Brain pericyte (primary cell): ENCODE data around the gene DCAF17.
A peak's percentile ranks its signal among the peaks of the same experiment; 100 is the strongest.

ENCODE experiments used
- DNase-seq: peaks from one replicate; pipeline ENCODE4 v3.0.0-alpha.2; 2012; ENCODE audit warnings: low read depth, low spot score

The DCAF17 gene, protein sequence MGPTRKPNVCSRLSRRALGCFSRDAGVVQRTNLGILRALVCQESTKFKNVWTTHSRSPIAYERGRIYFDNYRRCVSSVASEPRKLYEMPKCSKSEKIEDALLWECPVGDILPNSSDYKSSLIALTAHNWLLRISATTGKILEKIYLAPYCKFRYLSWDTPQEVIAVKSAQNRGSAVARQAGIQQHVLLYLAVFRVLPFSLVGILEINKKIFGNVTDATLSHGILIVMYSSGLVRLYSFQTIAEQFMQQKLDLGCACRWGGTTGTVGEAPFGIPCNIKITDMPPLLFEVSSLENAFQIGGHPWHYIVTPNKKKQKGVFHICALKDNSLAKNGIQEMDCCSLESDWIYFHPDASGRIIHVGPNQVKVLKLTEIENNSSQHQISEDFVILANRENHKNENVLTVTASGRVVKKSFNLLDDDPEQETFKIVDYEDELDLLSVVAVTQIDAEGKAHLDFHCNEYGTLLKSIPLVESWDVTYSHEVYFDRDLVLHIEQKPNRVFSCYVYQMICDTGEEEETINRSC

GRCh38 chr2:171434013-171434989, at the start of gene DCAF17:
Gene DCAF17 (plus strand): TSS chr2:171434226. CDS start chr2:171434578, 352 bp downstream.
- peak; percentile 84 for DNase-seq

DNA sequence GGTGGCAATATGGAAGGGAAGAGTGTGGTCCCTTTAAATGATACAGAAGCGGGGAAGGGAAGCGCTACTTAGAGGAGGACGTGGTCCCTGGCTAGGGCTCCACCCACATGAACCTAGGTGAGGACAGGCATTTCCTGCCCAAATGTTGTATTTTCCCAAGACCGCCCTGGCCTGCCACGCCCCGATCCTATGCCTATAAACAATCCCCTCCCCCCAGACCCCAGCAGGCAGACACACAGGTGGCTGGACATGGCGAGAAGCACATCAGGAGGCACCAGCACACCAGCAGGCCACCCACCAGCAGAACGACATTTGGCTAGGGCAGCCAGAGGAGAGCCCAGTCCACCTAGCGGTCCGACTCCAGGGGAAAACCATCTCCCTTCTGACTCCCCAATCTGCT, 47.4 kb upstream of the DCAF17 start:
- DNase-seq: no peak

DNA sequence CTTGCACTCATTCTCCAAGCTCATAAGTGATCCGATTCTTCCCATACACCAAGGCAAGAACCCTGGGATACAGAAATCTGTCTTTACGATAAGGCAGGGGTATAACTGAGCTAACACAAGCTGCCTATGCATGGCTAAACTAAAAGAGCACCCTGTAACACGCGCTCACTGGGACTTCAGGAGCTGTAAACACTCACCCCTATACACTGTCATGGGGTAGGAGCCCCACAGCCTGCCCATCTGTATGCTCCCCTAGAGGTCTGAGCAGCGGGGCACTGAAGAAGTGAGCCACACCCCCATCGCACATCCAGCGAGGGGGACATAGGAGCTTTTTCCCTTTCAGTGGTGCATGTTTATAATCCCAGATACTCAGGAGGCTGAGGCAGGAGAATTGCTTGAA, 47.0 kb upstream of the DCAF17 start:
- no peak for DNase-seq

DNA sequence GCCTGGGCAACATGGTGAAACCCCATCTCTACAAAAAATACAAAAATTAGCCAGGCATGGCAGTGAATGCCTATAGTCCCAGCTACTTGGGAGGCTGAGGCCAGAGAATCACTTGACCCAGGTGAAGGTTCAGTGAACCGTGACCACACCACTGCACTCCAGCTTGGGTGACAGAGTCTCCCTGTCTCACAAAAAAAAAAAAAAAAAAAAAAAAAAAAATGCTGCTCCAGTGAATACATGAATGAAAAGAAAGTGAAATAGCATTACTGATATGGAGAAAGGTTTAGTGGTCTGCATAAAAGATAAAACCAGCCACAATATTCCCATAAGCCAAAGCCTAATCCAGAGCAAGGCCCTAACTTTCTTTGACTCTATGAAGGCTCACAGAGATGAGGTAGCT, 44.7 kb upstream of the DCAF17 start:
- DNase-seq: no peak

- no peak for DNase-seq
Measured at GRCh38 chr2:171389780-171390179, 44.2 kb upstream of the DCAF17 start.

GRCh38 chr2:171390941-171391516, 43.0 kb upstream of the DCAF17 start:
- DNase-seq: peak; percentile 17

DNA sequence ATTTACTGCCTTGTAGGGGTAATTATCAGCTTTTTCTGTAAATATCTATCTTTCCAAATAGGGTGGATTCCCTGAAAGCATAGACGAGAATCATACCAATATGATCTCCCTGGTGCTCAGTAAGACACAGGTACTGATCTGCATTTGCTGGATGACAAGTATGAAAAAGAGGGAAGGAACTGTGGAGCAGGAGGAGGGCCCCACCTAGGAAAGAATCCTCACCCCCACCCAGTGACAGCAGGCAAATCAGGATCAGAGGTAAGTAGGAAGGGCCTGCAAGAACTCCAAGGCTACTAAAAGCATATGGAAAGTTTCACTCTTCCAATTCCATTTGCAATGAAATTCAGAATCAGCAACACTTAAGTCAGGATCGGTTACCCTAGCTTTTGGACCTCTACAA, 42.5 kb upstream of the DCAF17 start:
- no peak for DNase-seq

DNA sequence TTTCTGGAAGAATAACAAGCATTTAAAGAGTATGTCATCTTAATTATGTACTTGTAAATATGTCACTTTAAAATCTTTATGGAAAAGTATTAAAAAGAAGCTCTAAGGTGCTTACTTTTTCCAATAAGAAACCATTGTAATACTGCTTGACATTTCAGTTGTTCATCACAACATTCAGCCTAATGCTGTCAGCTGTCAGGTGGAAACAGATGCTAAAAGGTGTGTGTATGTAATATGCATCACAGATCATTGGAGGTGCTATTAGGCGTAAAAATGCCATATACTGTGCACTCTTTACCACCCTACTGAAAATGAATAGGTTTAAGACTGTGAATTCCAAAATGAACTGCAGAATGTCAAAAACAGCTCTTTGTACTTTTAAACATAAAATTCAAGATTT, 40.5 kb upstream of the DCAF17 start:
- DNase-seq: no peak

DNA sequence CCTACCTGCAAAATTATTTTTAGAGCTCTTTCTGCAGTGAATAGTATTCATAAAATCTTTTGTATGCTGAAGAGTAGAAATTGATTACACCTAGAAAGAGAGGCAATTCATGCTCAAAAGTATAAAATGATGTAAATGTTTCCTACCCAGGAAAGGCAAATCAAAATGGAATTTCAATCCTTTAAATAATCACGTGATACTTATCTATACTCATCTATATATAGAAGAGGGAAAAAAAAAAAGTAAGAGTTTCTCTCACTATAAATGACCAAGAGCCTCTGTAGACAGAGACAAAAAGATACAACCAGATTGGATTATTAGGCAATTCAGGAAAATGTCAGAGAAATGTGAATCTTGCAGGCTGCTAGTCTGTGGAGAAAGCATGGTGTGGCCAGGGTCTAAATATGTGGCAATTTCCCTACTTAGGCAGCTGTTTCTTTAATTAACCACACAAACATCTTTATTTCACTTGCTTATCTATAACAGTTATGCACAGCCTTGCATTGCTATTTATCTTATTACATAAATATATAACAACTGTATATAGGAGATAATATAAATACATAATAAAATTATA, 39.8 kb upstream of the DCAF17 start:
- no peak for DNase-seq

- no peak for DNase-seq
Measured at GRCh38 chr2:171399292-171399691, 34.7 kb upstream of the DCAF17 start.

GRCh38 chr2:171400395-171400794, 33.6 kb upstream of the DCAF17 start:
- DNase-seq: no peak

DNA sequence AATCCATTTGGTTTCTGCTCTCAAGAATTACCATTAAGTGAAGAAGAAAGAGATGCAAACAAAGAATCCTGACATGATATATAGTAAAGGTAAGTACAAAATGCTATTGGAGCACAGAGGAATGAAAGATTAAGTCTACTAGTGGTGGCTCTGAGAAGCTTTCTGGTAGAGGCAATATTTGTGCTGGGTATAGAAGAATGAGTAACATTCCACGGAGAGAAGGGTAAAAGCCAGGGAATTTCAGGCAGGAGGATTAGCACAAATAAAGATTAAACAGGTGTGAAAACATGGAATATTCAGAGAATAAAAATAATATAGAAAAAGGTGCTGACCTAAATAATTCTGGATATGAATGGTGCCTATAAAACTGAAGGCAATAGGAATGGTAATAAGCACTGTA, 32.1 kb upstream of the DCAF17 start:
- no peak for DNase-seq

DNA sequence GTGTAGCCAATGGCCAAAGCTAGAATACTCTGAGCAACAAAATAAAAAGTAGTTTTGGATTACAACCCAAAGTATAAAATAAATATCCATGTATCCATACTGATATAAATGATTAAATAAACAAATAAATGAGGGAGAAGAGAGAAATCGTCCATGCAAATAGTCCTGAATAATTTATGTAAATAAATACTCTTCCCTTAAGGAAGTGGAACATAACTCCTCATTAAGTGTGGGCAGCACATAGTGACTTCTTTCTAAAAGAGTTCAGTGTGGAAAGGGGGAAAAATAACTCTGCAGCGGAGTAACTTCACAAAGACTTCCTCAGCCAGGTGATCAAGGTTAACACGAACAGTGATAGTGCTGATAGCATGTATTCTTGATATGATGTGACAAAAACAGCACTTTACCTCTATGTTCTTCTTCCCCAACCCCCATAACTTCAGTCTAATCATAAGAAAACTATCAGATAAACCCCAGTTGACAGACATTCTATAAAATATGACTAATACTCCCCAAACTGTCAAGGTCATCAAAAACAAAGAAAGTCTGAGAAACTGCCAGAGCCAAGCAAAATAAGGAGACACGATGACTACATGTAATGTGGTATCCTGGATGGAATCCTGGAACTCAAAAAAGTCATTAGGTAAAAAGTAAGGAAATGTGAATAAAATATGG, 31.0 kb upstream of the DCAF17 start:
- DNase-seq: no peak

- no peak for DNase-seq
Measured at GRCh38 chr2:171404261-171404660, 29.8 kb upstream of the DCAF17 start.

GRCh38 chr2:171404719-171405118, 29.3 kb upstream of the DCAF17 start:
- DNase-seq: no peak

- no peak for DNase-seq
Measured at GRCh38 chr2:171405546-171405945, 28.5 kb upstream of the DCAF17 start.

GRCh38 chr2:171406044-171406443, 28.0 kb upstream of the DCAF17 start:
- no peak for DNase-seq

DNA sequence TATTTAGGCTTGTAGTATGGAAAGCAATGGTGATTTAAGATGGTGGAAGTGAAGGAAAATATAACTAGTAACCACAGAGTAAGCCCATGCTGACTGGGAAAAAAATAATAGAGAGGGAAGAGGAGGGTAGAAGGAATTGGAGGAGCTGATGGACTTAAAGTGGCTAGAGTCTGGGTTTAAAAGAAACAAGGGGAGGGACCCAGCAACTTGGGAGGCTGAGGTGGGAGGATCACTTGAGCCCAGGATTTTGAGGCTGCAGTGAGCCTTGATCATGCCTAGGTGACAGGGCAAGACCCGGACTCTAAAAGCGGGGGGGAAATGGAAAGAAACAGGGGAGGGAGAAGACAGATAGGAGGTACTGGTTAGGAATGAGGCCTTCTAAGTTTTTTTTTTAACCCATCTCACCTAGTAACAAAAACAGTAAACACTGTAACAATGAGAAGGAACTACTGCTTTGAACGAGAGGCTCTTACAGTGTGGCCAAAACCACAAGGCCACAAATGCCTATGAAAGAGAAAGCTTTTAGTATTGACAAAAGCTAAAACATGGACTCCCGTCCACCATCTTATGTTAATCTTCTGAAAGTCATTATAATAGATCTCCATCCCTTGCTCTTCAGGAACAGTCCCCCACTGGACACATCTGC, 26.9 kb upstream of the DCAF17 start:
- no peak for DNase-seq

DNA sequence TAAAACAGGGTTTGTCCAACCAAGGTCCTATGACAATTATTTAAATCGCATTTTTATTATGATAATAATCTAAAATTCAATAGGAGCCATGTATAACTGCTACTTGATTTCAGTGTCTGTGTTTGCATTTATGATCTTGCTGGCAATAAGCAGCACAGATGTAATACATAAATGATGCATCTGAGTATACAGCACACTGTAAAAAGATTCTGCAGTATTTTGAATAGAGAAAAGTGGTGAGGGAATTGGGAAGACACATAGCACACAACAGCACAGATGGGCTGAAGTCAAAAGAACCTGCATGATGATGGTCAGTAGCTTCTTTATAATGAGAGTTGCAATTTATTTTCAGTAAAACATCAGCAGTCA, 26.4 kb upstream of the DCAF17 start:
- DNase-seq: no peak

GRCh38 chr2:171409436-171409971, 24.5 kb upstream of the DCAF17 start:
- DNase-seq: no peak
